B cell (primary cell): ENCODE results near the gene CEP120.

ENCODE experiments used
- EZH2 ChIP-seq: IDR thresholded peaks from 2 replicates; pipeline ENCODE4 v1.6.1; 2012; ENCODE audit warnings: borderline replicate concordance, low read depth, mild to moderate bottlenecking, moderate library complexity, low read length; ENCODE audit not compliant: insufficient read depth, poor library complexity, severe bottlenecking
- TF ChIP-seq, protein P1 (sequence below): fragments of 200-600 bp; IDR thresholded peaks from one replicate; pipeline ENCODE4 v1.8.0; 2022; ENCODE audit warnings: antibody characterized with exemption, mild to moderate bottlenecking

DNA sequence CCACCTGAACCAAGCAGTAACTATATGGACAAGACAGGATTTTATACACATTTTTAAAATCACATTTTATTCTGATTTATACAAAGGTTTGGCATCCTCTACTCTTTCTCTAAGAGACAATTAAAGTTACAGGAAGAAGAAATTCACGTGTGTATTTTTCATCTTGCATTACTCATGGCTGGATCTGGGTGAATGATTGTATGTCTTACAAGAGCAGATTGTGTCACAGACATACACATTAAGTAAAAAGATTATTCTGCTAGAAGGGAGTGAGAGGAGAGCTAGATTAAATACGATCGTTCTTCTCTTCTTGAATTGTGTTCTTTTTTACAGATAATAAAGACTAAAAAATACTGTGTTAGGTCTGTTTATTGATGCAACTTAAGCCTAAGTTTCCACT lies 20.8 kb upstream of the CEP120 start:
- TF ChIP-seq, protein P1, sequence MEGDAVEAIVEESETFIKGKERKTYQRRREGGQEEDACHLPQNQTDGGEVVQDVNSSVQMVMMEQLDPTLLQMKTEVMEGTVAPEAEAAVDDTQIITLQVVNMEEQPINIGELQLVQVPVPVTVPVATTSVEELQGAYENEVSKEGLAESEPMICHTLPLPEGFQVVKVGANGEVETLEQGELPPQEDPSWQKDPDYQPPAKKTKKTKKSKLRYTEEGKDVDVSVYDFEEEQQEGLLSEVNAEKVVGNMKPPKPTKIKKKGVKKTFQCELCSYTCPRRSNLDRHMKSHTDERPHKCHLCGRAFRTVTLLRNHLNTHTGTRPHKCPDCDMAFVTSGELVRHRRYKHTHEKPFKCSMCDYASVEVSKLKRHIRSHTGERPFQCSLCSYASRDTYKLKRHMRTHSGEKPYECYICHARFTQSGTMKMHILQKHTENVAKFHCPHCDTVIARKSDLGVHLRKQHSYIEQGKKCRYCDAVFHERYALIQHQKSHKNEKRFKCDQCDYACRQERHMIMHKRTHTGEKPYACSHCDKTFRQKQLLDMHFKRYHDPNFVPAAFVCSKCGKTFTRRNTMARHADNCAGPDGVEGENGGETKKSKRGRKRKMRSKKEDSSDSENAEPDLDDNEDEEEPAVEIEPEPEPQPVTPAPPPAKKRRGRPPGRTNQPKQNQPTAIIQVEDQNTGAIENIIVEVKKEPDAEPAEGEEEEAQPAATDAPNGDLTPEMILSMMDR, result no peak
- TF ChIP-seq EZH2, result no peak
